ENCODE data around the gene RFX7.

DNA sequence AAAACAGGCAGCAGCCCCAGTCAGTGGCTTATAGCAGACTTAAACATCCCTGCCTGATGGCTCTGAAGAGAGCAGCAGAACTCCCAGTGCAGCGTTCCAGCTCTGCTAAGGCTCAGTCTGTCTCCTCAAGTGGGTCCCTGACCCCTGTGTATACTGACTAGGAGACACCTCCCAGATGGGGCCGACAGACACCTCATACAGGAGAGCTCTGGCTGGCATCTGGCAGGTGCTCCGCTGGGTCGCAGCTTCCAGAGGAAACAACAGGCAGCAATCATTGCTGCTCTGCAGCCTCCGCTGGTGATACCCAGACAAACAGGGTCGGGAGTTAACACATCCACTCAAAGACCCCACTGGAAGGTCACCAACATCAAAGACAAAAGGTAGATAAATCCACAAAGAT, 93.5 kb downstream of the RFX7 start:
- TF ChIP-seq SIN3A (IDR thresholded peaks at IDR 0.05; ENCODE audit: borderline replicate concordance, insufficient read depth, low read length), result no peak
- TF ChIP-seq, protein P1, sequence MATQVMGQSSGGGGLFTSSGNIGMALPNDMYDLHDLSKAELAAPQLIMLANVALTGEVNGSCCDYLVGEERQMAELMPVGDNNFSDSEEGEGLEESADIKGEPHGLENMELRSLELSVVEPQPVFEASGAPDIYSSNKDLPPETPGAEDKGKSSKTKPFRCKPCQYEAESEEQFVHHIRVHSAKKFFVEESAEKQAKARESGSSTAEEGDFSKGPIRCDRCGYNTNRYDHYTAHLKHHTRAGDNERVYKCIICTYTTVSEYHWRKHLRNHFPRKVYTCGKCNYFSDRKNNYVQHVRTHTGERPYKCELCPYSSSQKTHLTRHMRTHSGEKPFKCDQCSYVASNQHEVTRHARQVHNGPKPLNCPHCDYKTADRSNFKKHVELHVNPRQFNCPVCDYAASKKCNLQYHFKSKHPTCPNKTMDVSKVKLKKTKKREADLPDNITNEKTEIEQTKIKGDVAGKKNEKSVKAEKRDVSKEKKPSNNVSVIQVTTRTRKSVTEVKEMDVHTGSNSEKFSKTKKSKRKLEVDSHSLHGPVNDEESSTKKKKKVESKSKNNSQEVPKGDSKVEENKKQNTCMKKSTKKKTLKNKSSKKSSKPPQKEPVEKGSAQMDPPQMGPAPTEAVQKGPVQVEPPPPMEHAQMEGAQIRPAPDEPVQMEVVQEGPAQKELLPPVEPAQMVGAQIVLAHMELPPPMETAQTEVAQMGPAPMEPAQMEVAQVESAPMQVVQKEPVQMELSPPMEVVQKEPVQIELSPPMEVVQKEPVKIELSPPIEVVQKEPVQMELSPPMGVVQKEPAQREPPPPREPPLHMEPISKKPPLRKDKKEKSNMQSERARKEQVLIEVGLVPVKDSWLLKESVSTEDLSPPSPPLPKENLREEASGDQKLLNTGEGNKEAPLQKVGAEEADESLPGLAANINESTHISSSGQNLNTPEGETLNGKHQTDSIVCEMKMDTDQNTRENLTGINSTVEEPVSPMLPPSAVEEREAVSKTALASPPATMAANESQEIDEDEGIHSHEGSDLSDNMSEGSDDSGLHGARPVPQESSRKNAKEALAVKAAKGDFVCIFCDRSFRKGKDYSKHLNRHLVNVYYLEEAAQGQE (IDR thresholded peaks at IDR 0.05; ENCODE audit: insufficient read depth in 1 of 2, low read depth in 2 of 2, low read length in 2 of 2), result no peak
- no peak for TF ChIP-seq POLR2AphosphoS5 (IDR thresholded peaks at IDR 0.05; ENCODE audit: low read depth, low read length)
- TF ChIP-seq TAF1 (IDR thresholded peaks at IDR 0.05; ENCODE audit: borderline replicate concordance, insufficient read depth, low read length), result no peak
